HepG2 (cell line): ENCODE data around the gene SLC25A23.

Experiments used
- AHR ChIP-seq: IDR thresholded peaks from 2 replicates; pipeline ENCODE4 v1.6.1; 2018; ENCODE audit warnings: missing genetic modification reagents, missing compliant biosample characterization
- DRAP1 ChIP-seq: IDR thresholded peaks from 2 replicates; pipeline ENCODE4 v1.6.1; 2016; ENCODE audit warnings: missing genetic modification reagents, missing compliant biosample characterization
- JARID2 ChIP-seq: sonication (generic); formaldehyde crosslinking; IDR thresholded peaks from 2 replicates; pipeline ENCODE4 v1.8.1; 2023; ENCODE audit warnings: missing genetic modification reagents, inconsistent platforms; ENCODE audit not compliant: insufficient replicate concordance
- MIXL1 ChIP-seq: IDR thresholded peaks from 2 replicates; pipeline ENCODE4 v1.6.1; 2016
- POLR2A ChIP-seq, 2 experiments: IDR thresholded peaks; 2 replicates each; pipeline ENCODE4 v1.6.1; 2011; ENCODE audit warnings: low read depth in 2 of 2, low read length in 2 of 2, mild to moderate bottlenecking in 1 of 2, moderate library complexity in 1 of 2; ENCODE audit not compliant: insufficient read depth in 1 of 2
- SNAI1 ChIP-seq: sonication (generic); formaldehyde crosslinking; IDR thresholded peaks from 2 replicates; pipeline ENCODE4 v1.5.0; 2020; ENCODE audit warnings: mild to moderate bottlenecking, missing genetic modification reagents, borderline replicate concordance
- SP1 ChIP-seq, 2 experiments: fragments of 450-650 bp in 1 of 2; sonication (generic) in 1 of 2; formaldehyde crosslinking in 1 of 2; IDR thresholded peaks; 2 replicates each; pipeline versions ENCODE4 v1.4.0 to v1.6.1; 2016 to 2020; ENCODE audit warnings: missing genetic modification reagents in 1 of 2
- SRSF9 ChIP-seq: fragments of 200-400 bp; formaldehyde crosslinking; IDR thresholded peaks from 2 replicates; pipeline ENCODE4 v1.6.1; 2018; ENCODE audit warnings: borderline replicate concordance, mild to moderate bottlenecking, low read depth, low read length; ENCODE audit not compliant: insufficient read depth, poor library complexity, severe bottlenecking
- TBL1XR1 ChIP-seq: fragments of 150-350 bp; IDR thresholded peaks from 2 replicates; pipeline ENCODE4 v1.6.1; 2014; ENCODE audit warnings: borderline replicate concordance, low read length; ENCODE audit not compliant: partially characterized antibody
- ZNF180 ChIP-seq: sonication (generic); formaldehyde crosslinking; IDR thresholded peaks from 2 replicates; pipeline ENCODE4 v1.4.0; 2020; ENCODE audit warnings: low read depth, missing genetic modification reagents, borderline replicate concordance
- TF ChIP-seq, protein P1 (sequence below): sonication (generic); formaldehyde crosslinking; IDR thresholded peaks from 2 replicates; pipeline ENCODE4 v1.5.0; 2020; ENCODE audit warnings: mild to moderate bottlenecking, missing genetic modification reagents
- TF ChIP-seq, protein P2 (sequence below): sonication (generic); formaldehyde crosslinking; IDR thresholded peaks from 2 replicates; pipeline ENCODE4 v1.5.0; 2020; ENCODE audit warnings: mild to moderate bottlenecking, missing genetic modification reagents, moderate library complexity

DNA sequence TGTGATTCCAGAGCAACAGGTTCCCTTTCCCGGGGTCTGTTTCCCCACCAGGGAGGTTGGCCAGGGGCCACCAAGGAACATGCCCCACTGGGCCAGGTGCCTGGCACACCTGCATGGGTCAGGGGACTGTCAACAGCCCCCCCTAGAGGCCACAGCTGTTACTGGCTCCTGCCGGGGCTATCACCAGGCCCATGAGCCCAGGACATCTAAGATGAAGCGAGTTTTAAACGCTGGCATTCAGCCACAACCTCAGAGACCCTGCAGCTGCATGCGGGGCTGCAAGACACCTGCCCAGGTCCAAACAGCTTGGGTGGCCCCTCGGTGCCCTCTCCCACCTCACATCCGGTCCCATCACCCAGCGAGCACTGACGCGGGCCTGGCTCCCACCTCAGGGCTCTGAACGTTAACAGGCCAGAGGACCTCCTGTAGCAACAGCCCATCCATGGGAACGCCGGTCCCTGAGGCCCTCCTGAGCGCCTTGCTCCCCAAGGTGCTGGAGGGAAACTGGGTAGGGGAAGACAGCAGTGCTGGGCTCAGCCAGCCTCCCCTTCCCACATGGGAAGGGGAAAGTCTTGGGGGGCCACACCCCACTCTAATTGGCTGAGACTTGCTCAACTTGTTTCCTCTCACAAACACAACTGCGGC, 47.0 kb downstream of the SLC25A23 start:
- no peak for TF ChIP-seq SP1 (IDR thresholded peaks at IDR 0.05)
- no peak for TF ChIP-seq SP1 (CRISPR knock-in tag; IDR thresholded peaks at IDR 0.05)
- no peak for TF ChIP-seq SRSF9
- TF ChIP-seq, protein P1, sequence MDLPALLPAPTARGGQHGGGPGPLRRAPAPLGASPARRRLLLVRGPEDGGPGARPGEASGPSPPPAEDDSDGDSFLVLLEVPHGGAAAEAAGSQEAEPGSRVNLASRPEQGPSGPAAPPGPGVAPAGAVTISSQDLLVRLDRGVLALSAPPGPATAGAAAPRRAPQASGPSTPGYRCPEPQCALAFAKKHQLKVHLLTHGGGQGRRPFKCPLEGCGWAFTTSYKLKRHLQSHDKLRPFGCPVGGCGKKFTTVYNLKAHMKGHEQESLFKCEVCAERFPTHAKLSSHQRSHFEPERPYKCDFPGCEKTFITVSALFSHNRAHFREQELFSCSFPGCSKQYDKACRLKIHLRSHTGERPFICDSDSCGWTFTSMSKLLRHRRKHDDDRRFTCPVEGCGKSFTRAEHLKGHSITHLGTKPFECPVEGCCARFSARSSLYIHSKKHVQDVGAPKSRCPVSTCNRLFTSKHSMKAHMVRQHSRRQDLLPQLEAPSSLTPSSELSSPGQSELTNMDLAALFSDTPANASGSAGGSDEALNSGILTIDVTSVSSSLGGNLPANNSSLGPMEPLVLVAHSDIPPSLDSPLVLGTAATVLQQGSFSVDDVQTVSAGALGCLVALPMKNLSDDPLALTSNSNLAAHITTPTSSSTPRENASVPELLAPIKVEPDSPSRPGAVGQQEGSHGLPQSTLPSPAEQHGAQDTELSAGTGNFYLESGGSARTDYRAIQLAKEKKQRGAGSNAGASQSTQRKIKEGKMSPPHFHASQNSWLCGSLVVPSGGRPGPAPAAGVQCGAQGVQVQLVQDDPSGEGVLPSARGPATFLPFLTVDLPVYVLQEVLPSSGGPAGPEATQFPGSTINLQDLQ (CRISPR knock-in tag), result no peak
- no peak for TF ChIP-seq MIXL1
- TF ChIP-seq, protein P2, sequence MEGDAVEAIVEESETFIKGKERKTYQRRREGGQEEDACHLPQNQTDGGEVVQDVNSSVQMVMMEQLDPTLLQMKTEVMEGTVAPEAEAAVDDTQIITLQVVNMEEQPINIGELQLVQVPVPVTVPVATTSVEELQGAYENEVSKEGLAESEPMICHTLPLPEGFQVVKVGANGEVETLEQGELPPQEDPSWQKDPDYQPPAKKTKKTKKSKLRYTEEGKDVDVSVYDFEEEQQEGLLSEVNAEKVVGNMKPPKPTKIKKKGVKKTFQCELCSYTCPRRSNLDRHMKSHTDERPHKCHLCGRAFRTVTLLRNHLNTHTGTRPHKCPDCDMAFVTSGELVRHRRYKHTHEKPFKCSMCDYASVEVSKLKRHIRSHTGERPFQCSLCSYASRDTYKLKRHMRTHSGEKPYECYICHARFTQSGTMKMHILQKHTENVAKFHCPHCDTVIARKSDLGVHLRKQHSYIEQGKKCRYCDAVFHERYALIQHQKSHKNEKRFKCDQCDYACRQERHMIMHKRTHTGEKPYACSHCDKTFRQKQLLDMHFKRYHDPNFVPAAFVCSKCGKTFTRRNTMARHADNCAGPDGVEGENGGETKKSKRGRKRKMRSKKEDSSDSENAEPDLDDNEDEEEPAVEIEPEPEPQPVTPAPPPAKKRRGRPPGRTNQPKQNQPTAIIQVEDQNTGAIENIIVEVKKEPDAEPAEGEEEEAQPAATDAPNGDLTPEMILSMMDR, result peak; percentile 86
- TF ChIP-seq SNAI1 (CRISPR knock-in tag), result no peak
- peak in 1 of 2 experiments; percentile 43; a peak in 1 of 4 replicates for TF ChIP-seq POLR2A (IDR thresholded peaks at IDR 0.05; ENCODE audit: insufficient read depth in 1 of 2, low read depth in 2 of 2, low read length in 2 of 2)
- TF ChIP-seq AHR, result 0 out of 2 replicates have a peak, but pooled peaks have one; percentile 43
- no peak for TF ChIP-seq JARID2 (CRISPR knock-in tag)
- TF ChIP-seq TBL1XR1, result no peak
- 0 out of 2 replicates have a peak, but pooled peaks have one; percentile 11 for TF ChIP-seq DRAP1 (CRISPR knock-in tag)
- no peak for TF ChIP-seq ZNF180 (CRISPR knock-in tag)
